SK-N-SH (cell line): ENCODE measurements around the gene MYO16.

Source experiments
- CTCF ChIP-seq: fragments of 200-600 bp; sonication (generic); IDR thresholded peaks from 2 replicates; pipeline ENCODE4 v1.6.1; 2017; ENCODE audit warnings: antibody characterized with exemption, mild to moderate bottlenecking, moderate library complexity
- EP300 ChIP-seq, 2 experiments: IDR thresholded peaks; 2 replicates each; pipeline versions ENCODE4 v1.4.0 to v1.6.1; 2012; ENCODE audit warnings: borderline replicate concordance in 1 of 2, low read depth in 1 of 2, low read length in 1 of 2
- EZH2phosphoT487 ChIP-seq: fragments of 200-600 bp; sonication (generic); IDR thresholded peaks from 2 replicates; pipeline ENCODE4 v1.6.1; 2017; ENCODE audit warnings: low read depth, mixed run types, mild to moderate bottlenecking, antibody characterized with exemption, moderate library complexity, borderline replicate concordance
- GABPA ChIP-seq: IDR thresholded peaks from 2 replicates; pipeline ENCODE4 v1.4.0; 2012; ENCODE audit warnings: low read depth, mild to moderate bottlenecking
- POLR2AphosphoS5 ChIP-seq: IDR thresholded peaks from 2 replicates; pipeline ENCODE4 v1.6.1; 2012; ENCODE audit warnings: low read depth, low read length
- RAD21 ChIP-seq: IDR thresholded peaks from 2 replicates; pipeline ENCODE4 v1.6.1; 2012; ENCODE audit warnings: mild to moderate bottlenecking, low read length
- RCOR1 ChIP-seq: fragments of 150-350 bp; IDR thresholded peaks from 2 replicates; pipeline ENCODE4 v1.6.1; 2017; ENCODE audit warnings: antibody characterized with exemption, low read length
- TAF1 ChIP-seq: IDR thresholded peaks from 2 replicates; pipeline ENCODE4 v1.6.1; 2012; ENCODE audit warnings: low read depth, mild to moderate bottlenecking, low read length, moderate library complexity, borderline replicate concordance

GRCh38 chr13:109160357-109160756 lies 530.9 kb downstream of the MYO16 start:
- TF ChIP-seq POLR2AphosphoS5 (no peak), RAD21 (no peak), EP300 (IDR thresholded peaks at IDR 0.05; ENCODE audit: borderline replicate concordance in 1 of 2, low read depth in 1 of 2, low read length in 1 of 2) (no peak), EZH2phosphoT487 (no peak), RCOR1 (no peak), CTCF (no peak), GABPA (no peak), TAF1 (no peak)
